NCI-H774 (cell line): ENCODE measurements around the gene NTM.
"Not testable (repeated sequence)": the region's sequence is repeated elsewhere in the genome, so short reads cannot be mapped to it uniquely, and the experiment has no call there.

ENCODE experiments used
- DNase-seq: peaks from one replicate; lab custom pipeline; 2025; lab: John Stamatoyannopoulos, UW

Gene NTM

DNA sequence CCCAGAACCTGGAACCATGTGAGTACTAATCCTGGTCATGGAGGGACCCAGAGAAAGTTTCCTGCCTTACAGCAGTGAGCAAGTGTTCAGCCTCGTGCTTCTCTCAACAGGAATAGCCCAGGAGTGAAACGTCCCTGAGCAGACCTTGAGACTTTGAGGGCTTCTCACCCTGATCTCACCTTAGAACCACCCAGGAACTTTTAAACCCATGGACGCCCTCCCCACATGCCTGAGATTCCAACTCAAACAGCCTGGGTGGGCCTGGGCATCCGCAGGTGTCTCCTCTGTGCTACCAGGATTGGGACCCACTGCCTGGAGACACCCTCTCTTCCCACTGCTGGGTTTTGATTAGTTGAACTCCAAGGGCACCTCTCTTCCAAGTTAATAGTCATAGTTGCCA, 297.2 kb downstream of the NTM start:
- no peak for DNase-seq

GRCh38 chr11:131668500-131669400, 298.3 kb downstream of the NTM start:
- DNase-seq, result no peak

GRCh38 chr11:131669401-131669780, 299.0 kb downstream of the NTM start:
- no peak for DNase-seq

GRCh38 chr11:131670876-131671275, 300.5 kb downstream of the NTM start:
- DNase-seq, result no peak

DNA sequence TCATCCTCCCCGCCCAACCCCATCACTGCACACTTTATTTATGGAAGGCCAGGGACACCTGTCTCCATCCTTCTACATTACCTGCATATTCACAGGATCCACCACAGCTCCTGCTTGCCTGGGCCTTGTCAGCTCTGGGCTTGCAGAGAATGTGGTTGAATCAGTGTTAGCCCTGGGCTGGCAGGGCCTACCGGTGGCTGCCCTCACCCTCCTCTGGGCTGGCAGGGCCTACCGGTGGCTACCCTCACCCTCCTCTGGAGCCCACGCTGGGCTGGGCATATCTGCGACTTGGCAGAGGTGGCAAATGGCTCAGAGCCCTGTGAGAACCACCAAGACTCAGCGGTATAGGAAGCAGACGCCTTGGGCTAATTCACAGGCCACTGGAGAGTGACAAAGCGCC, 300.9 kb downstream of the NTM start:
- DNase-seq, result no peak

DNA sequence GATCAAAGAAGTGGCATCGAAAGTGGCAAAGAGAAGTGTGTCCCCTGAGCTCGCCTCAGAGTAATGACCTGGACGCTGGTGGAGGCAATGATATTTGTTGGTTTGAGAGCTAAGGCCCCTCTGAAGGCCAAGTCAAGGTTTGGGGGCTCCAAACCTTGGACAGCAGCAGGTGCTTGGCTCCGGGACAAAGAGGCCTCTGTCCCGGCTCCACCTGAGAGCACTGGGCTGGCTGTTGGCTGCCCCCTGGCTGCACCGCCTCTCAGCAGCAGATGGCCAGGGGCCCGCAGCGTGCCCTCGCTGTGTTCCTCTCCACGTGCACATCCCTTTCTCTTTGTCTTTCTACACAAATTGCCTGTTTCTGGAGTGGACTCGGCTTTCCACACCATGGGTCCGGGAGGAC, 301.3 kb downstream of the NTM start:
- DNase-seq, result no peak

GRCh38 chr11:131672191-131672590, 301.8 kb downstream of the NTM start:
- DNase-seq, result no peak

DNA sequence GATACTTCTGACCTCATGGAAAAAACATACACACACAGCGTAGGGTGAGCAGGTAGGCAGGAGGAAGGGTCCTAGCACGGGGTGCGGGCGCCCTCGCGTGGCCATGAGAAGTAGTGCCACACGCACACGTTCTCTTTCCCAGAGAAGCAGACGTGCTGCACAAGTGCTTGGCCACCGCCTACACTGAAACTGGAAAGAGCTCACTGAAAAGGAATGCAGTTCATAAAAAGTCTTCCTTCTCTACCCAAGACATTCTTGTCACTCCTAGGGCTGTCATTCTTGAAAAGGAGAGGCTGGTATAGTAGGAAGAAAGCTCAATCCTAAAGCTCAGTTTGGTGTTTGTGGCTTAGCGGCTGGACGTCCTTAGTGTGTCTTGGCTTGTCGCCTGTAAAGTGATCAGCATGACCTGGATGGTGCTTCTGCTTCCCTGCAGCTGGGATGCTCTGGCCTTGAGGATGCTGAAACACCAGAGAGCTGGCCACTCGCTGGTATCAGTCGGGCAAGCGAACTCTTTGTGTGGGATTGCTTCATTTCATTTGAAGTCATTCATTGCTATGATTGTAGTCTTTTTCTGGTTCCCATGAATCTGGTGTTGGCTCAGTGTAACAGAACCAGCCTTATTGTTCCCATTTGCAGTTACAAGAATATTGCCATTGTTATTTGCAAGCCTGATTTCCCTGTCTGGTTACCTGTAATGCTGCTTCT, 303.8 kb downstream of the NTM start:
- peak; percentile 18 for DNase-seq

DNA sequence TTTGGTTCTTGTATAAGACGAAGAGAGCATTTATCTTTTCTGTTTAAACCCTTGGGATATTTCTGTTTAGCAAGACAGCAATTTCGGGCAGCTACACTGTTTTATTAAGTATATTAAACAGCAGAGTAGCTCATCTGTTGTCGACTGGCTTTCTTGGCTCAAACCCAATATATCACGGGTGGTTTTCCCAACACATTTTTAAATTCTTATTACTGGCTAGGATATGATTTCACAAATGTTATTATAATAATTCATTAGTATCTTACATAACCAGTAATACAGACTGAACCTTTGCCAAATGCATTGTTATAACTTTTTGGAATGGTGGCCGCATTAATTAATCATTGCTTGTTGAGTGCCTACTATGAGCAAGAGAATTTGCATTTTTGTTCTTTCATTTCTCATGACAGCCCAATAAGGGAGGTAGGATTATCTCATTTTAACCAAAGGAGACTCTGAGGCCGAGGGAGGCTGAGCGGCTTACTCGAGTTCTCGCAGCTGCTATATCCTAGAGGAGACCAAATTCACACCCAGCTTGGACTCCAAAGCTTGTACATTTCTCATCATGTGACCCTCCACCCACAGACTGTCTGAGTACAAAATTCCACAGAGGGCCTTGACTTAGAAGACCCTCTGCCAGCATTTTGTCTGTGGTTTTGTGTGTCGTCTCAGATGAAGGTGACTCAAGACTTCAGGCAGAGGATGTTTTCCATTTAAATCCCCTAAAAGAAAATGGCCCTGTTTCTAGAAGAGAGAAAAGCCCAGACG, 304.9 kb downstream of the NTM start:
- DNase-seq, result no peak

DNA sequence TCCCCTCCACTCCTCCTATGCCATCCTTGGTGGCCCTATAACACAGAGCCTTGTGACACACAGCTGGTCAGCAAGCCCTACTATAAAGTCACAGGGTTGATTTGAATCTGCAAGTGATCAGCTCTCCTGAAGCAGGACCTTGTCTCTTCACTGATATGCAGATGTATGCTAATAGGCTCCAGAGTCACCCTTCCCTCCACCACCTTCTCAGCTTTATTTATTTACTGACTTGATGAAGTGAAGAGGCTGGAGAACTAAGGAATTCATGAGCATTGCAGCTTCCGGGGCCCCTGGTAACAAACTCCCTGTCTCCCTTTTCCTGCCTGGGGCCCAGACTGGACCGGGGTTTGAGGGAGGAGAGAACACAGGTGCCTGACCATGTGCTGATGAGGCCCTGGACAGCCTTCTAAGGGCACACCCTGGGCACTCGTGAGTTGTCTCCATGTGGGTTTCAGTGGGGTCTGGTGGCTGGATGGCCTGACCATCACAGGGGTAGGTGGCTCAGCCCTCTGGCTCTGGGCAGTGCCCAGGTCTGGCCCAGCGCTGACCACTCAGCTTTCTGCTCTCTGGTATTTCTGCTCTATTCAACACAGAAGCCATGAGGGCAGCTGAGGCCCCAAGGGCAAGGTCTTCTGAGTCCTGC, 307.5 kb downstream of the NTM start:
- DNase-seq, result no peak

- DNase-seq, result no peak
These were observed 308.4 kb downstream of the NTM start for GRCh38 chr11:131678658-131679340.

GRCh38 chr11:131680448-131680847, 310.0 kb downstream of the NTM start:
- DNase-seq, result not testable (repeated sequence)

- DNase-seq, result no peak
These were observed 311.5 kb downstream of the NTM start for GRCh38 chr11:131681920-131682319.

GRCh38 chr11:131682373-131683015, 312.1 kb downstream of the NTM start:
- no peak for DNase-seq

- no peak for DNase-seq
These were observed 312.7 kb downstream of the NTM start for GRCh38 chr11:131683131-131683530.

DNA sequence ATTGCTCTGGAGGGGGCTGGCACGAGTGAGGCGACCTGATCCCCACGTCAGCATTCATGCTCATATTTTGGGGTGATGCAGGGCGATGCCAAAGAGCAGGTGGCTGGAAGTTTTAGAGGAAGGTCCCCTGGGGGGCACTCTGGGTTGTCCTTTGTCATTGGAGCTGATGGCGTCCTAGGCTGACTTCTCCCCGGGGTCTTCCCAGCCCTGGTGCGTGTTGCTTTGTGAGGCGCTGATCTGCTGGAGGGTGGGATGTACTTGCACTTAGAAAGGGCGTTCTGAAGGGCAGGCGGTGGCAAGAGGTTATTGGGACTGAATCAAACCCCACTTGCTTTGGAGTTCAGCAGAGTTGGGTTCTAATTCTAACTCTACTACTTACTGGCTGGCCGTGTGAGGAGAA, 313.3 kb downstream of the NTM start:
- no peak for DNase-seq

GRCh38 chr11:131684111-131685060, 314.0 kb downstream of the NTM start:
- DNase-seq, result no peak

DNA sequence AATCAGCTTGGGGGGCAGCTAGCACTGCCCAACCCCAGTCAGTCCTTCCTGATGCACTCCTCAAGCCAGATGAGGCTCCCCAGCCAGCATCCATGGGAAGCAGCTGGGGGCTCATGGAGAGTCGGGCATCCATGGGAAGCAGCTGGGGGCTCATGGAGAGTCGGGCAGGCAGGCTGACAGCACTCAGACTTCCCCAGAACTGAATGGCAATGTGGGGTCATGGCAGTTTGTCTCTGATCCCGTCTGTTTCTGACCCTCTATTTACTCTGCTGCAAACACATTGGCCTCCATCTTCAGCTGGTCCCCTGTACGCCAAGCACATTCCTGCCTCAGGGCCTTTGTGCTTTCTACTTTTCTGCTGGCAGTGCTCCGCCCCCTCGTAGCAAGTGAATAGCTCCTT, 314.8 kb downstream of the NTM start:
- DNase-seq, result no peak

GRCh38 chr11:131685906-131686305, 315.5 kb downstream of the NTM start:
- DNase-seq, result no peak

DNA sequence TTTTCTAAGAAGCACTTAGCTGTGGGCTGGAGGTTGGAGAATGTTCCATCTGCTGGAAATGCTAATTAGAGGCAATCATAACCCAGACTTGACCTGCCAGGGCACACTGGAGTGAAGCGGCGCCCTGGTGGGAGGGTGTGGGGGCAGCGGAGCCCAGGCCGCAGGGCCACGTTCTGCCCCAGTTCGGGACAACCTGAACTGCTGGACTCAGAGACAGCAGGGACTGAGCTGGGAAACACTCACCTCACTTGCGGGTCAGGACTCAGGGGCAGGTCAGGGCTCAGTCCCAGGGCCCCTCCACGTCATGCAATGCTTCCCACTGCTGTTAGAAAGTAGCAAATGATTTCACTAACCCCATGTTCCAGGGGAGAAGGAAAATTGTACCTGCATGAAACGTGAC, 316.4 kb downstream of the NTM start:
- DNase-seq, result no peak
